GM12864 (cell line): ENCODE measurements around the gene SNW1.

ENCODE experiments used
- DNase-seq: peaks from one replicate; pipeline ENCODE4 v3.0.0-alpha.2; 2011; ENCODE audit warnings: low read depth
- H3K4me3 ChIP-seq: 2 replicates; pipeline ENCODE4 v1.5.1; 2011; ENCODE audit warnings: mild to moderate bottlenecking, low read depth, low read length, control low read depth
- CTCF ChIP-seq: IDR thresholded peaks from 2 replicates; pipeline ENCODE4 v1.5.1; 2011; ENCODE audit warnings: low read depth, mild to moderate bottlenecking, moderate library complexity, low read length, control low read depth, inconsistent platforms; ENCODE audit errors: missing control alignments

The SNW1 gene

DNA sequence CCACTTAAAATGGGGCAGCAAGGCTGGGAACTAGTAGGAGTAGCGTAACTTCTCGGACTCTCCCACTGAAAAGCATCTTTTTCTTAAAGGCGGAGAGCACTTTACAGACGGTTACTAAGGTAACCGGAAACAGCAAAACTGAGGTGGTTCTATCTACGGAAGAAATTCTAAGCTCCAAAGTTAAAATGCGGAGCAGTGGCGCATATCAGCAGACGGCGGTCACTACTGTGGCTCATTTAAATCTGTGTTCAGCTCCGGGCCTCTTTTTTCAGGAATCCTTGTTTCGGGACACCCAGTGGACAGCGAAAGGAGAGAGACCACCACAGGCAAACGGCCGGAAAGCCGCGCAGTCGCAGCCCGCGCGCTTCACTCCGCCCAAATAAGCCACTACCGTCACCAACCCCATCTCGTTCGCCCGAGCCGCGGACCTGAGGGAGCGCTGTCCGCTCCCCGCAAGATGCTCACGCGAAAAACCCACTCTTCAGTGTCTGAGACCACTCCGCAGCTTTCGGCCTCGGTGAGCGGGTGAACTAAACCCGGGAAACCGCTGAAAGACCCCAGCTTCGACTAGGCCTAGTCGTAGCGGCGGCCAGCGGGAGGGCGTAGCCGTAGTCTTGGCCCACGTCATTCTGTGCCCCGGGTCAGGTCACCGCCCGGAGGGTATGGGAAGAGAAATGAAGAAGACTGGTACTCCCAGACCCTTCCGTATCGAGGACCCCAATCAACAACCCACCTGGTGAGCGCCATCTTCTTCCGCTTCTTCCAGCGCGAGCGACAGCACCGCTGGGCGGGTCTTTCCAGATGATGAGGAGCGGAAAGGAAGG is at the start of gene SNW1:
TSS of gene SNW1 (minus strand) at position 776 of the 824 bp plus-strand sequence. CDS start at position 747, 29 bp downstream.
- H3K4me3 ChIP-seq: peak within 1 kb of the TSS; percentile 92
- no peak for TF ChIP-seq CTCF
- DNase-seq: no peak

DNA sequence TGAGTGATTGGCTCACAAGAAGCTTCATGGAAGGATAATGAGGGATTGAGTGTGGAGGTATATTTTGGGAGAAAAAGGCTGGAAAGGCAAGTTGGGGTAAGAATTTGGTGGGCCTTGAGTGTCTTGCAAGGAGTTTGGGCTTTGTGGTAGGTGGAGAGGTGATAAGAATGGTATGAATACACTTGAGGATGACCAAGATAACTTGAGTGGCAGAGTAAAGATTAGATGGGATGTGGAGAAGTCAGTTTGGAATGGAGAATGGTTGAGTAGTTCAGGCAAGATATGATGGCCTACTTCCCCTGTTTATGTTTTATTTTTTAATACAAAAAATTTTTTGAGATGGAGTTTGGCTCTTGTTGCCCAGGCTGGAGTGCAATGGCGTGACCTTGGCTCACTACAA is 48.1 kb upstream of the SNW1 start:
- DNase-seq: no peak
- no peak for TF ChIP-seq CTCF
- H3K4me3 ChIP-seq: no peak overlapping the region

DNA sequence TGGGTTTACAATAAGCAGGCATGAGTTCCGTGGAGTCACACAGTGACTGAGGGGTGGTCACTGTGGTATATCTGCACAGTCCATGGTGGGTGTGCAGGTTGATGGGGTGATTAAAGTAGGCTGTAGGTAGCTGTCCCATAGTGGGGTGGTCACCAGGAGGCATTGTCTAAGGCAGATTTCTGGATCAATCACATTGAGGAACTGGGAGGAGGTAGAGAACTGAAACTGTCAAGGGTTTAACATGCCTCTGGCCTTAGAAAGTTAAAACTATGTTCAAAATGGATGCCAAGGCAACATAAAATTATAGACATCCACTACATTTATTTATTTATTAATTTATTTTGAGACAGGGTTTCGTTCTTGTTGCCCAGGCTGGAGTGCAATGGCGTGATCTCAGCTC is 47.3 kb upstream of the SNW1 start:
- DNase-seq: no peak
- TF ChIP-seq CTCF: no peak
- H3K4me3 ChIP-seq: no peak overlapping the region

GRCh38 chr14:77805706-77806105 is 44.8 kb upstream of the SNW1 start:
- no peak overlapping the region for H3K4me3 ChIP-seq
- DNase-seq: no peak
- TF ChIP-seq CTCF: no peak

- no peak for DNase-seq
- no peak overlapping the region for H3K4me3 ChIP-seq
- TF ChIP-seq CTCF: peak; percentile 68
Measured at GRCh38 chr14:77804592-77804991, 43.6 kb upstream of the SNW1 start.

- no peak for DNase-seq
- TF ChIP-seq CTCF: no peak
- peak overlapping the region; percentile 89 for H3K4me3 ChIP-seq
Measured at GRCh38 chr14:77800814-77801213, 39.9 kb upstream of the SNW1 start.
